ENCODE results near the gene IFITM1. TPM values are rescaled to one million over a fixed set of nuclear protein-coding genes. Genes with fewer than 3 reads are reported as not detected.

IFITM1 gene
- total RNA-seq, 1 donor from 2014 or later: 379 TPM

DNA sequence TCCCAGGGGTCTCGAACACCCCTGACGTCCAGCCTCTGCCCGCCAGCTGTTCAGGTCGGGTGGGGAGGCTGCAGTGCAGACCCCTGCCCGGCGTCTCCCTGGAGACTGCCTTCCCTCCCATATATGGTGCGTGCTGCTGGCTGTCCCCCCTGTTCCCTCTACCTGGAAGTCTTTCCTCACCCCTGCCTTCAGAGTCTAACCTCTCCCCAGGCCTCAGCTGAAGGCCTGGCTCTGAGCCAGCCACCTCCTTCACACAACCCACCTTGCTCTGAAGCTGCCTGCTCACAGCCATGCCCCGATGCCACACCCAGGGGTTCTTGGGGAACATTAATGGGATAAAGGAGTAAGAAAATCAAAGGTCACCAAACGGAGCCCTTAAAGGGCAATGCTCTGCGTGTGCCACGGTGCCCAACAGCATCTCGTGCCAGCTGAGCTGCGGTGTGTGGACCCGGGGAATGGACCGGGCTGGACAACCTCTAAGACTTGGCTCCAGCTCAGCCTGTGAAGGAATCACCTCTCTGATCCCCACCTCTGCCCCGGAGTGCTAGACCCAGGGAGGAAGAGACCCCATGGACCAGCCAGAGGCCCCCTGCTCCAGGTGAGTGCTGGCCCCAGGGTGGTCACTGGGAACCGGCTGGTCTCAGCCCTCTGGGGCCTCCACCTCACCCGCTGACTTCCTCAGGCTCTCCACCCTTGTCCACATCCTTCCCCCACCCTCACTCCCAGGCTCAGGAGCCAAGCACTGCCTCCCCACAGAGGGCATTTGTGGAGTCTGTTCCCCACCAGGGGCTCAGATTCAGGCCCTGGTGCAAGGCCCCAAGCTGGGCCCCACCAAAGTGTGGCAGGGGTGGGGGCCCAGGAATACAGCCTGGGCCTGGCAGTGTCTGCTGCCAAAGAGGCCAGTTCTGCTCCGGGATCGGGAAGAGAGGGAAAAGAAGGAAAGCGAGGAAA, 35.6 kb upstream of the IFITM1 start, which contains the start of gene NLRP6:
NLRP6 (plus strand) TSS at position 407 of the 951 bp plus-strand sequence; CDS start at position 570, 163 bp downstream.
- Histone ChIP-seq H3K9me3 (no peaks in the 10 kb centered on the region), H3K27ac (no peak within 1 kb of the TSS), H3K36me3 (no peaks in the 10 kb centered on the region), H3K4me1 (peaks cover 21% of the 10 kb centered on the region), H3K4me3 (peak within 1 kb of the TSS; percentile 6 to 37), H3K27me3 (peaks cover 29% of the 10 kb centered on the region)
- TF ChIP-seq POLR2A (IDR thresholded peaks at IDR 0.05) (no peak), POLR2AphosphoS5 (IDR thresholded peaks at IDR 0.05; ENCODE audit: insufficient read depth in 1 of 2, low read depth in 1 of 2) (no peak)
- TF ChIP-seq, protein P1, sequence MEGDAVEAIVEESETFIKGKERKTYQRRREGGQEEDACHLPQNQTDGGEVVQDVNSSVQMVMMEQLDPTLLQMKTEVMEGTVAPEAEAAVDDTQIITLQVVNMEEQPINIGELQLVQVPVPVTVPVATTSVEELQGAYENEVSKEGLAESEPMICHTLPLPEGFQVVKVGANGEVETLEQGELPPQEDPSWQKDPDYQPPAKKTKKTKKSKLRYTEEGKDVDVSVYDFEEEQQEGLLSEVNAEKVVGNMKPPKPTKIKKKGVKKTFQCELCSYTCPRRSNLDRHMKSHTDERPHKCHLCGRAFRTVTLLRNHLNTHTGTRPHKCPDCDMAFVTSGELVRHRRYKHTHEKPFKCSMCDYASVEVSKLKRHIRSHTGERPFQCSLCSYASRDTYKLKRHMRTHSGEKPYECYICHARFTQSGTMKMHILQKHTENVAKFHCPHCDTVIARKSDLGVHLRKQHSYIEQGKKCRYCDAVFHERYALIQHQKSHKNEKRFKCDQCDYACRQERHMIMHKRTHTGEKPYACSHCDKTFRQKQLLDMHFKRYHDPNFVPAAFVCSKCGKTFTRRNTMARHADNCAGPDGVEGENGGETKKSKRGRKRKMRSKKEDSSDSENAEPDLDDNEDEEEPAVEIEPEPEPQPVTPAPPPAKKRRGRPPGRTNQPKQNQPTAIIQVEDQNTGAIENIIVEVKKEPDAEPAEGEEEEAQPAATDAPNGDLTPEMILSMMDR (IDR thresholded peaks at IDR 0.05): no peak
- intact Hi-C loops (cut with DNase I): no loop called here
- DNase-seq (ENCODE audit: extremely low spot score in 2 of 2): peak in 1 of 2 donors; percentile 67

DNA sequence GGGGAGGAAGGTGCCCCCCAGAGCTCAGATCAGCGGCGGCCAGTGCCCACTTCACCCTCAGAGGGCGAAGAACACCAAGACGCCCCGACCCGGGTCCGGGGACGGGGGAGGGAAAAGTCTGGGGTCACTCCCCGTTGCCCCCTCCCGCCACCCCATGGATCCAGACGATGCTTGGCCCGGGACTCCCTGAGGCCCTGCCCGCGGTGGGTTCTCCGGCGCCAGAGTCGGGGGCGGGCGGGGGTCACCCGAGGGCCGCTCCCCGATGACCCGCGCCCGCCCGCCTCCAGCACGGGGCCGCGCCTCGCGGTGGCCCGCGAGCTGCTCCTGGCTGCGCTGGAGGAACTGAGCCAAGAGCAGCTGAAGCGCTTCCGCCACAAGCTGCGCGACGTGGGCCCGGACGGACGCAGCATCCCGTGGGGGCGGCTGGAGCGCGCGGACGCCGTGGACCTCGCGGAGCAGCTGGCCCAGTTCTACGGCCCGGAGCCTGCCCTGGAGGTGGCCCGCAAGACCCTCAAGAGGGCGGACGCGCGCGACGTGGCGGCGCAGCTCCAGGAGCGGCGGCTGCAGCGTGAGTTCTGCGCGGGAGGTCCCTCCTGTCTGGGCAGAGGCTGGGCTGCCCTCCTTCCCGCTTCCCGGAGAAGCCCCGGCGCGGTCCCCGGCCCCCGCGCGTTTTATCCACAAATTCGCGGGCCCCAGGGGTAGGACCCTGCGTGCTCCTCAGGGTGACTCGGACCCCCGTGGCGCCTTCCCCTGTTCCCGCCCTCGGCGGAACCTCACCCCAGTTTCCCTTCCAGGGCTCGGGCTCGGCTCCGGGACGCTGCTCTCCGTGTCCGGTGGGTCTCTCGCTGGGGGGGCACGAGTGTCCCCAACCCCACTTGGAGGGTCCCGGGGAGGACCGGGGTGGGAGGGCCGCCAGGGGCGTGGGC, 34.5 kb upstream of the IFITM1 start:
- Histone ChIP-seq H3K27ac (no peak overlapping the region), H3K4me3 (peak overlapping the region; percentile 6 to 37), H3K36me3 (no peaks in the 10 kb centered on the region), H3K27me3 (peaks cover 29% of the 10 kb centered on the region), H3K9me3 (no peaks in the 10 kb centered on the region), H3K4me1 (peaks cover 21% of the 10 kb centered on the region)
- TF ChIP-seq POLR2AphosphoS5 (IDR thresholded peaks at IDR 0.05; ENCODE audit: insufficient read depth in 1 of 2, low read depth in 1 of 2): no peak
- TF ChIP-seq, protein P1 (IDR thresholded peaks at IDR 0.05): no peak
- no peak for TF ChIP-seq POLR2A (IDR thresholded peaks at IDR 0.05)
- intact Hi-C loops (cut with DNase I): no loop called here
- no peak for DNase-seq (ENCODE audit: extremely low spot score in 2 of 2)

DNA sequence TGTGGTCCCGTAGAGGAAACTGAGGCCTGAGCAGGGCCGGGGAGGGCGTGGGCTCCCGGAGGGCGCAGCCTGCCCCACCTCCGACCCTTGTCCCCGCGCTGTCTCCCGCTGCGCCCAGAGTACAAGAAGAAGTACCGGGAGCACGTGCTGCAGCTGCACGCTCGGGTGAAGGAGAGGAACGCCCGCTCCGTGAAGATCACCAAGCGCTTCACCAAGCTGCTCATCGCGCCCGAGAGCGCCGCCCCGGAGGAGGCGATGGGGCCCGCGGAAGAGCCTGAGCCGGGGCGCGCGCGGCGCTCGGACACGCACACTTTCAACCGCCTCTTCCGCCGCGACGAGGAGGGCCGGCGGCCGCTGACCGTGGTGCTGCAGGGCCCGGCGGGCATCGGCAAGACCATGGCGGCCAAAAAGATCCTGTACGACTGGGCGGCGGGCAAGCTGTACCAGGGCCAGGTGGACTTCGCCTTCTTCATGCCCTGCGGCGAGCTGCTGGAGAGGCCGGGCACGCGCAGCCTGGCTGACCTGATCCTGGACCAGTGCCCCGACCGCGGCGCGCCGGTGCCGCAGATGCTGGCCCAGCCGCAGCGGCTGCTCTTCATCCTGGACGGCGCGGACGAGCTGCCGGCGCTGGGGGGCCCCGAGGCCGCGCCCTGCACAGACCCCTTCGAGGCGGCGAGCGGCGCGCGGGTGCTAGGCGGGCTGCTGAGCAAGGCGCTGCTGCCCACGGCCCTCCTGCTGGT, 33.7 kb upstream of the IFITM1 start:
- peak overlapping the region; percentile 6 to 37 for H3K4me3 ChIP-seq
- intact Hi-C loops (cut with DNase I): no loop called here
- DNase-seq (ENCODE audit: extremely low spot score in 2 of 2): no peak

DNA sequence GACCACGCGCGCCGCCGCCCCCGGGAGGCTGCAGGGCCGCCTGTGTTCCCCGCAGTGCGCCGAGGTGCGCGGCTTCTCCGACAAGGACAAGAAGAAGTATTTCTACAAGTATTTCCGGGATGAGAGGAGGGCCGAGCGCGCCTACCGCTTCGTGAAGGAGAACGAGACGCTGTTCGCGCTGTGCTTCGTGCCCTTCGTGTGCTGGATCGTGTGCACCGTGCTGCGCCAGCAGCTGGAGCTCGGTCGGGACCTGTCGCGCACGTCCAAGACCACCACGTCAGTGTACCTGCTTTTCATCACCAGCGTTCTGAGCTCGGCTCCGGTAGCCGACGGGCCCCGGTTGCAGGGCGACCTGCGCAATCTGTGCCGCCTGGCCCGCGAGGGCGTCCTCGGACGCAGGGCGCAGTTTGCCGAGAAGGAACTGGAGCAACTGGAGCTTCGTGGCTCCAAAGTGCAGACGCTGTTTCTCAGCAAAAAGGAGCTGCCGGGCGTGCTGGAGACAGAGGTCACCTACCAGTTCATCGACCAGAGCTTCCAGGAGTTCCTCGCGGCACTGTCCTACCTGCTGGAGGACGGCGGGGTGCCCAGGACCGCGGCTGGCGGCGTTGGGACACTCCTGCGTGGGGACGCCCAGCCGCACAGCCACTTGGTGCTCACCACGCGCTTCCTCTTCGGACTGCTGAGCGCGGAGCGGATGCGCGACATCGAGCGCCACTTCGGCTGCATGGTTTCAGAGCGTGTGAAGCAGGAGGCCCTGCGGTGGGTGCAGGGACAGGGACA, 32.9 kb upstream of the IFITM1 start:
- intact Hi-C loops (cut with DNase I): no loop called here
- TF ChIP-seq POLR2AphosphoS5 (IDR thresholded peaks at IDR 0.05; ENCODE audit: insufficient read depth in 1 of 2, low read depth in 1 of 2): peak in 1 of 2 donors; percentile 23
- TF ChIP-seq, protein P1 (IDR thresholded peaks at IDR 0.05): no peak
- Histone ChIP-seq H3K27me3 (peaks cover 29% of the 10 kb centered on the region), H3K27ac (no peak overlapping the region), H3K9me3 (no peaks in the 10 kb centered on the region), H3K36me3 (no peaks in the 10 kb centered on the region), H3K4me3 (peak overlapping the region in 1 of 2 donors; percentile 37), H3K4me1 (peaks cover 21% of the 10 kb centered on the region)
- no peak for DNase-seq (ENCODE audit: extremely low spot score in 2 of 2)

More for the DNA sequence above, 33.7 kb upstream of the IFITM1 start:
- H3K4me1 ChIP-seq: peaks cover 21% of the 10 kb centered on the region
- no peaks in the 10 kb centered on the region for H3K9me3 ChIP-seq
- no peaks in the 10 kb centered on the region for H3K36me3 ChIP-seq
- H3K27ac ChIP-seq: no peak overlapping the region
- TF ChIP-seq POLR2AphosphoS5 (IDR thresholded peaks at IDR 0.05; ENCODE audit: insufficient read depth in 1 of 2, low read depth in 1 of 2) (no peak), POLR2A (IDR thresholded peaks at IDR 0.05) (no peak)
- peaks cover 29% of the 10 kb centered on the region for H3K27me3 ChIP-seq

Data from vagina (tissue), 2 donors.